Thoracic aorta (tissue), 2 donors: ENCODE results near the gene CD200. TPM values are rescaled to one million over a fixed set of nuclear protein-coding genes. Genes with fewer than 3 reads are reported as not detected.
A peak's percentile ranks its signal among the peaks of the same experiment; 100 is the strongest.

Source experiments
- ATAC-seq: fragments of 150-250 bp; one replicate; pipeline ENCODE4 v1.8.0; 2017; ENCODE audit warnings: low read depth; ENCODE audit not compliant: insufficient number of reproducible peaks, low FRiP score
- DNase-seq: peaks from one replicate; pipeline ENCODE4 v3.0.0-alpha.2; 2020; ENCODE audit warnings: low spot score
- H3K27ac ChIP-seq, 2 donors: fragments of 200-600 bp; sonication (generic); 1 replicate in 1 of 2; 2 replicates in 1 of 2; pipeline ENCODE4 v1.5.1; 2016; ENCODE audit warnings: mild to moderate bottlenecking in 2 of 2, moderate library complexity in 2 of 2
- H3K27me3 ChIP-seq: fragments of 200-600 bp; sonication (generic); replicated peaks from 2 replicates; pipeline ENCODE4 v1.6.0; 2016; ENCODE audit warnings: mild to moderate bottlenecking; ENCODE audit not compliant: insufficient read depth
- H3K36me3 ChIP-seq: fragments of 200-600 bp; sonication (generic); one replicate; pipeline ENCODE4 v1.5.1; 2016
- H3K4me1 ChIP-seq, 2 donors: fragments of 200-600 bp; sonication (generic); 1 replicate in 1 of 2; 2 replicates in 1 of 2; pipeline versions ENCODE4 v1.5.1 to v1.6.0; 2016; ENCODE audit warnings: low read depth in 2 of 2, mild to moderate bottlenecking in 1 of 2; ENCODE audit not compliant: control insufficient read depth in 1 of 2
- H3K4me3 ChIP-seq: fragments of 200-600 bp; sonication (generic); 2 replicates; pipeline ENCODE4 v1.5.1; 2016; ENCODE audit warnings: mild to moderate bottlenecking
- H3K9me3 ChIP-seq: fragments of 200-600 bp; sonication (generic); 2 replicates; pipeline ENCODE4 v1.5.1; 2016
- total RNA-seq, 2 donors: library from RNA; depleted of rRNA; stranded (reverse); fragments of >200 nt; gene quantifications; one replicate each; pipeline versions ENCODE4 v1.1.0 to v1.2.3, GENCODE V29; 2016
- TF ChIP-seq, protein P1 (sequence below): fragments of 200-600 bp; sonication (generic); IDR thresholded peaks from one replicate; pipeline ENCODE4 v1.5.1; 2019; ENCODE audit warnings: antibody characterized with exemption

Gene CD200
- total RNA-seq, 2 donors from 2014 or later: 22.5 to 42.2 TPM

DNA sequence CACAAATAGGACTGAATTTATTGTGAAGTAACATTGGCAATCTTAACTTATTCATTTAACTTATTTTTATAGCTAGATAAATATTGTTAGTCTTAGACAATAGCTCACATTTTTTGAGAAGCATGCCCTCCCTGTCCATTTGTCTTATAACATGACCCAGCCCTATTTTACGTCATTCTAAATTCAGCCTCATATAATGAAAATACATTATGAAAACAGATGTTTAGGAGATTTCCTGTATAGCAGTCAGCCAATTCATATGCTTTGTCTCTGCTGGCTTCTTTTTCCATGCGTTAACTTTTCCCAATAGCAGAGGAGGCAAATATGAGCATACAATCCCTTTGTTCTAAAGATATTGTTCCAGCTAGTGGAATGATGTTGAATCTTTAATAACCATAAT, 29.3 kb downstream of the CD200 start:
- TF ChIP-seq, protein P1, sequence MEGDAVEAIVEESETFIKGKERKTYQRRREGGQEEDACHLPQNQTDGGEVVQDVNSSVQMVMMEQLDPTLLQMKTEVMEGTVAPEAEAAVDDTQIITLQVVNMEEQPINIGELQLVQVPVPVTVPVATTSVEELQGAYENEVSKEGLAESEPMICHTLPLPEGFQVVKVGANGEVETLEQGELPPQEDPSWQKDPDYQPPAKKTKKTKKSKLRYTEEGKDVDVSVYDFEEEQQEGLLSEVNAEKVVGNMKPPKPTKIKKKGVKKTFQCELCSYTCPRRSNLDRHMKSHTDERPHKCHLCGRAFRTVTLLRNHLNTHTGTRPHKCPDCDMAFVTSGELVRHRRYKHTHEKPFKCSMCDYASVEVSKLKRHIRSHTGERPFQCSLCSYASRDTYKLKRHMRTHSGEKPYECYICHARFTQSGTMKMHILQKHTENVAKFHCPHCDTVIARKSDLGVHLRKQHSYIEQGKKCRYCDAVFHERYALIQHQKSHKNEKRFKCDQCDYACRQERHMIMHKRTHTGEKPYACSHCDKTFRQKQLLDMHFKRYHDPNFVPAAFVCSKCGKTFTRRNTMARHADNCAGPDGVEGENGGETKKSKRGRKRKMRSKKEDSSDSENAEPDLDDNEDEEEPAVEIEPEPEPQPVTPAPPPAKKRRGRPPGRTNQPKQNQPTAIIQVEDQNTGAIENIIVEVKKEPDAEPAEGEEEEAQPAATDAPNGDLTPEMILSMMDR: no peak
- DNase-seq: no peak
- peak overlapping the region; percentile 81 to 87 for H3K27ac ChIP-seq
- no peaks in the 10 kb centered on the region for H3K9me3 ChIP-seq
- no peak for ATAC-seq
- no peaks in the 10 kb centered on the region for H3K36me3 ChIP-seq
- H3K27me3 ChIP-seq: no peaks in the 10 kb centered on the region
- peaks cover 34 to 83% of the 10 kb centered on the region in 2 donors for H3K4me1 ChIP-seq
- no peak overlapping the region for H3K4me3 ChIP-seq

DNA sequence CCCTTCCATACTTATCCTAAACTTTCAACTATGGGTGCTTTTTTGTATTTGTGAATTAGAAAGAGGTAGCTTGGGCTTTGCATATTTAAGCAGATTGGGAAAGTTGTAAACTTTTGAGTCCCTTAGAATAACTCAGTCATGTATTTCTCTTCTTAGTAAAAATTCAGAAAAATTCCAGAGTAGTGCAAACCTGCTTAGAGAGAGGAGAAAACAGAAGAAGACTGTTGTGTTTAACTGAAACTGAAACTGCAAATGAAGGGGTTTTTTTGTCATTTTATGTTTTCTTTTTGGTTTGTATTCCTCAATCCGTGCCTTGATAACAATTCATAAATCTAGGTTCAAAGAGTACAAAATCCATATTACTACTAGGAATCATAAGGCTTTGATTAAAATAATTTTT, 31.3 kb downstream of the CD200 start:
- Histone ChIP-seq H3K27ac (peak overlapping the region; percentile 71 to 75), H3K4me1 (peaks cover 31 to 69% of the 10 kb centered on the region in 2 donors), H3K4me3 (no peak overlapping the region), H3K36me3 (peaks cover 5% of the 10 kb centered on the region), H3K27me3 (no peaks in the 10 kb centered on the region), H3K9me3 (no peaks in the 10 kb centered on the region)
- DNase-seq (no peak), ATAC-seq (no peak)
- TF ChIP-seq, protein P1: no peak

DNA sequence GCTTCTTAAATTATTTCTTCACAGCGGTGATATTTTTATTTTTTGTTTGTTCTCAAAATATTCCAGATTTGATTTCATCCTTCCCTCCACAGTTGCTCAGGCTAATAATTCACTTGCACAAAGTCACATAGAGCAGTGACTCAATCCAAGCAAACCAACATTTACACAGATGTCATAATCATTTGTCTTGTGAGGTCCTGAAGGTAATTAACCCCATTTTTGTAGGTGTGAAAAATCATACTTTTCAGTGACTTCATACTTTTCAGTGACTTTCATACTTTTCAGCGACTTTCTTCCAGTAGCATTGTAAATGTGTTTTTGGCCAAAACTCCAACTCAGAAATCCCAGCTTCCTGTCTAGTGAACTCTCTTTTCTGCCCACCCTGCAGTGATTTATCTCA, 32.1 kb downstream of the CD200 start:
- Histone ChIP-seq H3K4me1 (peaks cover 31 to 62% of the 10 kb centered on the region in 2 donors), H3K27ac (peak overlapping the region; percentile 71 to 75), H3K4me3 (peak overlapping the region; percentile 26), H3K27me3 (no peaks in the 10 kb centered on the region), H3K36me3 (peaks cover 5% of the 10 kb centered on the region), H3K9me3 (no peaks in the 10 kb centered on the region)
- no peak for DNase-seq
- peak; percentile 64 for ATAC-seq
- TF ChIP-seq, protein P1: no peak

- TF ChIP-seq, protein P1: no peak
- peaks cover 5% of the 10 kb centered on the region for H3K36me3 ChIP-seq
- H3K9me3 ChIP-seq: no peaks in the 10 kb centered on the region
- H3K4me1 ChIP-seq: peaks cover 31 to 60% of the 10 kb centered on the region in 2 donors
- no peaks in the 10 kb centered on the region for H3K27me3 ChIP-seq
- H3K4me3 ChIP-seq: no peak overlapping the region
- ATAC-seq (no peak), DNase-seq (no peak)
- peak overlapping the region; percentile 71 to 75 for H3K27ac ChIP-seq
Observed at GRCh38 chr3:112365636-112366035, 32.7 kb downstream of the CD200 start.

- no peaks in the 10 kb centered on the region for H3K27me3 ChIP-seq
- TF ChIP-seq, protein P1: no peak
- H3K27ac ChIP-seq: peak overlapping the region; percentile 71 to 75
- peaks cover 25 to 51% of the 10 kb centered on the region in 2 donors for H3K4me1 ChIP-seq
- H3K4me3 ChIP-seq: no peak overlapping the region
- H3K9me3 ChIP-seq: no peaks in the 10 kb centered on the region
- no peak for ATAC-seq
- peaks cover 5% of the 10 kb centered on the region for H3K36me3 ChIP-seq
- DNase-seq: no peak
Observed at GRCh38 chr3:112366522-112366921, 33.6 kb downstream of the CD200 start.
